Psoas muscle (tissue), 8 donors: ENCODE results near the gene CHMP6. TPM values are rescaled to one million over a fixed set of nuclear protein-coding genes. Genes with fewer than 3 reads are reported as not detected.

ENCODE experiments used
- ATAC-seq, 4 donors: fragments of 200-7000 bp; cut with Tn5 transposase; one replicate each; pipeline ENCODE4 v1.9.1; 2020; ENCODE audit warnings: moderate library complexity in 3 of 4, mild to moderate bottlenecking in 2 of 4
- DNase-seq, 2 donors: peaks; one replicate each; pipeline ENCODE4 v3.0.0-alpha.2; 2020
- H3K27ac ChIP-seq: fragments of 200-600 bp; one replicate; pipeline ENCODE4 v1.8.0; 2022
- H3K27me3 ChIP-seq, 3 donors: fragments of 200-600 bp in 1 of 3; one replicate each; pipeline versions ENCODE4 v1.6.1 to v1.8.0; 2013 to 2022; ENCODE audit warnings: low read length in 2 of 3, mild to moderate bottlenecking in 2 of 3, moderate library complexity in 1 of 3; ENCODE audit not compliant: insufficient read depth in 3 of 3
- H3K36me3 ChIP-seq, 2 donors: fragments of 200-600 bp in 1 of 2; one replicate each; pipeline versions ENCODE4 v1.6.1 to v1.8.0; 2013 to 2022; ENCODE audit warnings: low read depth in 1 of 2, mild to moderate bottlenecking in 1 of 2, moderate library complexity in 1 of 2; ENCODE audit not compliant: insufficient read depth in 1 of 2
- H3K4me1 ChIP-seq: fragments of 200-600 bp; one replicate; pipeline ENCODE4 v1.8.0; 2022
- H3K4me3 ChIP-seq: fragments of 200-600 bp; one replicate; pipeline ENCODE4 v1.8.0; 2022; ENCODE audit warnings: mild to moderate bottlenecking
- H3K9me3 ChIP-seq: fragments of 200-600 bp; one replicate; pipeline ENCODE4 v1.8.0; 2022
- CTCF ChIP-seq: fragments of 200-600 bp; IDR thresholded peaks from one replicate; pipeline ENCODE4 v1.8.0; 2022; ENCODE audit warnings: antibody characterized with exemption
- WGBS, 3 donors: extraction: QIAGEN DNeasy Blood & Tissue Kit; methylation state at CpG; one replicate each; pipeline versions ENCODE4 v1.1.6 to v1.1.7; 2013; 5-methylcytosine and 5-hydroxymethylcytosine counted together
- intact Hi-C, 2 donors: fragments of 100-400 bp; cut with DNase I; formaldehyde crosslinking; loops; one replicate each; pipeline versions ENCODE4 v1.11.0 to v1.14.2; 2022
- polyA plus RNA-seq, 3 donors: library from polyadenylated mRNA; stranded (reverse); fragments of 200-250 nt; gene quantifications; one replicate each; pipeline ENCODE4 v1.2.3, GENCODE V29; 2013
- total RNA-seq, 4 donors: library from RNA; stranded (reverse); fragmentation: NEBNext Ultra II Directional in 2 of 4; extraction: Animal tissue kit (Norgen Biotek cat#: 25700) in 2 of 4; gene quantifications; one replicate each; pipeline versions ENCODE4 v1.2.1 to v1.2.4, GENCODE V29; 2021 to 2023
- donor health status: healthy with polysubstance abuse.
- donor health status: DM: no; HTN: no; CAD: no; lungs with moderate emphysema.
- donor health status: Bipolar disorder and iron deficiency.
- donor health status: healthy.
- donor health status: DM: yes; HTN: yes; CAD: no.
- donor health status: DM: no; HTN: no; CAD: no.
- donor health status: DM: no; HTN: no; CAD: no.
- donor health status: DM: yes; HTN: yes; CAD: no.

CHMP6 gene
- total and polyA plus RNA-seq, 7 donors = 32.0 to 53.2 (median 36.9) TPM

- intact Hi-C loops = loop anchor here in 1 of 2 donors (10.0 kb wide), 1 partner anchor 218 kb away; no protein-coding TSS in a partner anchor
- peak in 1 of 4 donors; percentile 45 for ATAC-seq
- Histone ChIP-seq H3K27ac (no peak overlapping the region), H3K27me3 (peaks cover 0 to 36% (median 17%) of the 10 kb centered on the region in 3 donors), H3K9me3 (no peaks in the 10 kb centered on the region), H3K4me3 (peak overlapping the region; percentile 39), H3K36me3 (no peaks in the 10 kb centered on the region), H3K4me1 (peaks cover 33% of the 10 kb centered on the region)
- TF ChIP-seq CTCF = no peak
- peak; percentile 20 to 52 for DNase-seq
- WGBS, 3 donors = 30 to 44% (median 33%) methylated on average over 31 of the region's 31 CpGs
Measured at GRCh38 chr17:81026266-81027036, 34.8 kb downstream of the CHMP6 start.

DNA sequence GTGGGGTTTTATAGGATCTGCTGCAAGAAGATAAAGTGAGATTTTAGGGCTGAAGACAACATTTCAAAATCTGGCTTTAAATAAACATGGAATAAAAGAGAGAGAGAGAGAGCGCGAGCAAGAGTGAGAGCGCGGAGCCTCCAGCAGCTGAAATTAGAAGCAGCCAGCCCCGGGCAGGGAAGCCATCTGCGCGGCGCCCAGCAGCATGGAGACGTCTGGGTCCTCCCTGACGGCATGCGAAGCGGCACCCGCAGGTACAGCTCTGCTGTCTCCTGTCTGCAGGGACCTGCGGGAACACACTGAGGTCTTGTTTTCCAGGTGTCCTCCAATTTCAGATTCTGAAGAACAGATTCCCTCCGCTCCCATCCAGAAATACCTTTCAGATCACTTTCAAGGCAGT is 35.4 kb downstream of the CHMP6 start:
- no peaks in the 10 kb centered on the region for H3K9me3 ChIP-seq
- H3K27ac ChIP-seq = no peak overlapping the region
- no peaks in the 10 kb centered on the region for H3K36me3 ChIP-seq
- peak overlapping the region; percentile 27 for H3K4me3 ChIP-seq
- intact Hi-C loops = loop anchor here in 1 of 2 donors (10.0 kb wide), 1 partner anchor 218 kb away; no protein-coding TSS in a partner anchor
- peaks cover 0 to 36% (median 17%) of the 10 kb centered on the region in 3 donors for H3K27me3 ChIP-seq
- H3K4me1 ChIP-seq = peaks cover 28% of the 10 kb centered on the region
- DNase-seq = peak; percentile 17 to 46
- peak in 2 of 4 donors; percentile 35 to 48 for ATAC-seq
- no peak for TF ChIP-seq CTCF
- WGBS, 3 donors = 27 to 57% (median 37%) methylated on average over 15 of the region's 15 CpGs

GRCh38 chr17:81027591-81028505 is 36.2 kb downstream of the CHMP6 start:
- no peak for TF ChIP-seq CTCF
- Histone ChIP-seq H3K4me3 (no peak overlapping the region), H3K27ac (no peak overlapping the region), H3K36me3 (no peaks in the 10 kb centered on the region), H3K4me1 (peaks cover 25% of the 10 kb centered on the region), H3K27me3 (peaks cover 0 to 36% (median 17%) of the 10 kb centered on the region in 3 donors), H3K9me3 (no peaks in the 10 kb centered on the region)
- DNase-seq (peak; percentile 13 to 51), ATAC-seq (no peak)
- intact Hi-C loops = loop anchor here in 1 of 2 donors (10.0 kb wide), 1 partner anchor 217 kb away; no protein-coding TSS in a partner anchor
- 64 to 66% (median 65%) methylated on average over 35 to 37 of the region's 37 CpGs for WGBS, 3 donors

DNA sequence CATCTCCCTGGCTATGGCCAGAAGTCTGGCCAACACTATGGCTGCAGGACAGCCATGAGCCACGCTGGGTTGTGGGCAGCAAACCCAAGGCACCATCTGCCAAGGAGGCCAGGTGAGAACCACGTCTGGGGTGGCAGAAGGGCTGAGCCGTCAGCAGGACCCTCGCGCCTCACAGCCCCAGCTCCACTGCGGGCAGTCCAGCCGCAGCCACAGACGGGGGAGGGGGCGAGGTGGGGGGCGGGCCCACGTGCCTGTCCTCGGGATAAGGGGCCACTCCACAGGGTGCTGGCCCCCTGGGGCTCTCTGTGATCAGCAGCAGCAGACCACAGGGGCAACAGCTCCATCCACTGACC is 36.8 kb downstream of the CHMP6 start:
- H3K27me3 ChIP-seq = peaks cover 0 to 36% (median 17%) of the 10 kb centered on the region in 3 donors
- peaks cover 25% of the 10 kb centered on the region for H3K4me1 ChIP-seq
- no peaks in the 10 kb centered on the region for H3K9me3 ChIP-seq
- WGBS, 3 donors = 36 to 53% (median 43%) methylated on average over 7 to 12 of the region's 12 CpGs
- no peaks in the 10 kb centered on the region for H3K36me3 ChIP-seq
- no peak overlapping the region for H3K27ac ChIP-seq
- H3K4me3 ChIP-seq = no peak overlapping the region
- intact Hi-C loops = loop anchor here in 1 of 2 donors (10.0 kb wide), 1 partner anchor 216 kb away; no protein-coding TSS in a partner anchor
- DNase-seq (peak; percentile 10 to 42), ATAC-seq (no peak)
- TF ChIP-seq CTCF = no peak
